ENCODE measurements around the gene NELFCD.

Gene NELFCD

GRCh38 chr20:58998656-58999055 is 17.6 kb downstream of the NELFCD start:
- no peak overlapping the region for H3K4me3 ChIP-seq (ENCODE audit: low read length)
- peaks cover 38% of the 10 kb centered on the region for H3K36me3 ChIP-seq (ENCODE audit: control insufficient read depth, low read depth, low read length)

GRCh38 chr20:59000326-59000725 is 19.3 kb downstream of the NELFCD start:
- Histone ChIP-seq H3K4me3 (ENCODE audit: low read length) (no peak overlapping the region), H3K9ac (ENCODE audit: low read length) (no peak overlapping the region), H3K27ac (ENCODE audit: low read length) (no peak overlapping the region), H3K4me1 (ENCODE audit: control insufficient read depth, low read depth, low read length) (no peaks in the 10 kb centered on the region), H3K9me3 (ENCODE audit: control insufficient read depth, low read depth, low read length) (no peaks in the 10 kb centered on the region), H3K36me3 (ENCODE audit: control insufficient read depth, low read depth, low read length) (peaks cover 22% of the 10 kb centered on the region), H3K27me3 (ENCODE audit: control insufficient read depth, insufficient read depth, low read length) (no peaks in the 10 kb centered on the region)

More at GRCh38 chr20:58998656-58999055, 17.6 kb downstream of the NELFCD start:
- Histone ChIP-seq H3K27me3 (ENCODE audit: control insufficient read depth, insufficient read depth, low read length) (no peaks in the 10 kb centered on the region), H3K9me3 (ENCODE audit: control insufficient read depth, low read depth, low read length) (no peaks in the 10 kb centered on the region), H3K4me1 (ENCODE audit: control insufficient read depth, low read depth, low read length) (no peaks in the 10 kb centered on the region), H3K9ac (ENCODE audit: low read length) (no peak overlapping the region), H3K27ac (ENCODE audit: low read length) (no peak overlapping the region)

- no peak overlapping the region for H3K27ac ChIP-seq (ENCODE audit: low read length)
- H3K9ac ChIP-seq (ENCODE audit: low read length), result no peak overlapping the region
- no peaks in the 10 kb centered on the region for H3K27me3 ChIP-seq (ENCODE audit: control insufficient read depth, insufficient read depth, low read length)
- peaks cover 14% of the 10 kb centered on the region for H3K36me3 ChIP-seq (ENCODE audit: control insufficient read depth, low read depth, low read length)
- H3K4me3 ChIP-seq (ENCODE audit: low read length), result no peak overlapping the region
- H3K4me1 ChIP-seq (ENCODE audit: control insufficient read depth, low read depth, low read length), result no peaks in the 10 kb centered on the region
- H3K9me3 ChIP-seq (ENCODE audit: control insufficient read depth, low read depth, low read length), result no peaks in the 10 kb centered on the region
Observed at GRCh38 chr20:59001068-59001448, 20.0 kb downstream of the NELFCD start.

GRCh38 chr20:59001449-59002171 is 20.6 kb downstream of the NELFCD start:
- Histone ChIP-seq H3K36me3 (ENCODE audit: control insufficient read depth, low read depth, low read length) (peaks cover 9% of the 10 kb centered on the region), H3K4me1 (ENCODE audit: control insufficient read depth, low read depth, low read length) (no peaks in the 10 kb centered on the region), H3K27me3 (ENCODE audit: control insufficient read depth, insufficient read depth, low read length) (no peaks in the 10 kb centered on the region), H3K4me3 (ENCODE audit: low read length) (no peak overlapping the region), H3K27ac (ENCODE audit: low read length) (no peak overlapping the region), H3K9ac (ENCODE audit: low read length) (no peak overlapping the region), H3K9me3 (ENCODE audit: control insufficient read depth, low read depth, low read length) (no peaks in the 10 kb centered on the region)

- Histone ChIP-seq H3K27ac (ENCODE audit: low read length) (no peak overlapping the region), H3K4me3 (ENCODE audit: low read length) (no peak overlapping the region), H3K9me3 (ENCODE audit: control insufficient read depth, low read depth, low read length) (no peaks in the 10 kb centered on the region), H3K36me3 (ENCODE audit: control insufficient read depth, low read depth, low read length) (peaks cover 7% of the 10 kb centered on the region), H3K4me1 (ENCODE audit: control insufficient read depth, low read depth, low read length) (no peaks in the 10 kb centered on the region), H3K27me3 (ENCODE audit: control insufficient read depth, insufficient read depth, low read length) (peaks cover under 1% of the 10 kb centered on the region), H3K9ac (ENCODE audit: low read length) (no peak overlapping the region)
Observed at GRCh38 chr20:59002388-59002787, 21.3 kb downstream of the NELFCD start.

GRCh38 chr20:59002874-59003399 is 21.9 kb downstream of the NELFCD start:
- Histone ChIP-seq H3K9ac (ENCODE audit: low read length) (no peak overlapping the region), H3K9me3 (ENCODE audit: control insufficient read depth, low read depth, low read length) (no peaks in the 10 kb centered on the region), H3K27ac (ENCODE audit: low read length) (no peak overlapping the region), H3K4me1 (ENCODE audit: control insufficient read depth, low read depth, low read length) (no peaks in the 10 kb centered on the region), H3K27me3 (ENCODE audit: control insufficient read depth, insufficient read depth, low read length) (peaks cover 6% of the 10 kb centered on the region), H3K4me3 (ENCODE audit: low read length) (no peak overlapping the region), H3K36me3 (ENCODE audit: control insufficient read depth, low read depth, low read length) (peaks cover 4% of the 10 kb centered on the region)

- H3K9ac ChIP-seq (ENCODE audit: low read length), result no peak overlapping the region
- peaks cover 13% of the 10 kb centered on the region for H3K27me3 ChIP-seq (ENCODE audit: control insufficient read depth, insufficient read depth, low read length)
- H3K36me3 ChIP-seq (ENCODE audit: control insufficient read depth, low read depth, low read length), result peaks cover 4% of the 10 kb centered on the region
- H3K27ac ChIP-seq (ENCODE audit: low read length), result no peak overlapping the region
- H3K4me3 ChIP-seq (ENCODE audit: low read length), result no peak overlapping the region
- no peaks in the 10 kb centered on the region for H3K9me3 ChIP-seq (ENCODE audit: control insufficient read depth, low read depth, low read length)
- H3K4me1 ChIP-seq (ENCODE audit: control insufficient read depth, low read depth, low read length), result no peaks in the 10 kb centered on the region
Observed at GRCh38 chr20:59003836-59004492, 22.9 kb downstream of the NELFCD start.

GRCh38 chr20:59004493-59004762 is 23.4 kb downstream of the NELFCD start:
- no peak overlapping the region for H3K27ac ChIP-seq (ENCODE audit: low read length)
- H3K4me1 ChIP-seq (ENCODE audit: control insufficient read depth, low read depth, low read length), result no peaks in the 10 kb centered on the region
- peaks cover 13% of the 10 kb centered on the region for H3K27me3 ChIP-seq (ENCODE audit: control insufficient read depth, insufficient read depth, low read length)
- no peak overlapping the region for H3K9ac ChIP-seq (ENCODE audit: low read length)
- H3K9me3 ChIP-seq (ENCODE audit: control insufficient read depth, low read depth, low read length), result no peaks in the 10 kb centered on the region
- H3K36me3 ChIP-seq (ENCODE audit: control insufficient read depth, low read depth, low read length), result peaks cover 4% of the 10 kb centered on the region
- H3K4me3 ChIP-seq (ENCODE audit: low read length), result no peak overlapping the region

GRCh38 chr20:59004763-59005522 is 23.9 kb downstream of the NELFCD start:
- H3K4me1 ChIP-seq (ENCODE audit: control insufficient read depth, low read depth, low read length), result no peaks in the 10 kb centered on the region
- H3K36me3 ChIP-seq (ENCODE audit: control insufficient read depth, low read depth, low read length), result peaks cover 4% of the 10 kb centered on the region
- H3K27ac ChIP-seq (ENCODE audit: low read length), result no peak overlapping the region
- H3K9ac ChIP-seq (ENCODE audit: low read length), result no peak overlapping the region
- no peak overlapping the region for H3K4me3 ChIP-seq (ENCODE audit: low read length)
- H3K27me3 ChIP-seq (ENCODE audit: control insufficient read depth, insufficient read depth, low read length), result peaks cover 13% of the 10 kb centered on the region
- H3K9me3 ChIP-seq (ENCODE audit: control insufficient read depth, low read depth, low read length), result no peaks in the 10 kb centered on the region

GRCh38 chr20:59005523-59006166 is 24.6 kb downstream of the NELFCD start:
- peaks cover 4% of the 10 kb centered on the region for H3K36me3 ChIP-seq (ENCODE audit: control insufficient read depth, low read depth, low read length)
- peaks cover 13% of the 10 kb centered on the region for H3K27me3 ChIP-seq (ENCODE audit: control insufficient read depth, insufficient read depth, low read length)
- H3K4me3 ChIP-seq (ENCODE audit: low read length), result no peak overlapping the region
- no peaks in the 10 kb centered on the region for H3K4me1 ChIP-seq (ENCODE audit: control insufficient read depth, low read depth, low read length)
- no peaks in the 10 kb centered on the region for H3K9me3 ChIP-seq (ENCODE audit: control insufficient read depth, low read depth, low read length)
- no peak overlapping the region for H3K27ac ChIP-seq (ENCODE audit: low read length)
- no peak overlapping the region for H3K9ac ChIP-seq (ENCODE audit: low read length)

- Histone ChIP-seq H3K27ac (ENCODE audit: low read length) (no peak overlapping the region), H3K9ac (ENCODE audit: low read length) (peak overlapping the region; percentile 8), H3K4me3 (ENCODE audit: low read length) (peak overlapping the region; percentile 38), H3K4me1 (ENCODE audit: control insufficient read depth, low read depth, low read length) (peaks cover 3% of the 10 kb centered on the region), H3K9me3 (ENCODE audit: control insufficient read depth, low read depth, low read length) (no peaks in the 10 kb centered on the region), H3K27me3 (ENCODE audit: control insufficient read depth, insufficient read depth, low read length) (peaks cover 13% of the 10 kb centered on the region), H3K36me3 (ENCODE audit: control insufficient read depth, low read depth, low read length) (peaks cover 1% of the 10 kb centered on the region)
Observed at GRCh38 chr20:59006167-59006863, 25.3 kb downstream of the NELFCD start.

Measured in iPS-18a (cell line).